HEK293 (cell line): ENCODE results near the gene CACNA1C.

Experiments used
- CTCF ChIA-PET: fragments of 350-600 bp; formaldehyde crosslinking; extraction: SDS; loops from one replicate; lab custom pipeline; 2021; ENCODE audit warnings: antibody characterized with exemption; lab: Yijun Ruan, JAX
- POLR2A ChIA-PET: fragments of 300-600 bp; formaldehyde crosslinking; extraction: SDS; loops from one replicate; lab custom pipeline; 2020; ENCODE audit warnings: antibody characterized with exemption, inconsistent platforms; lab: Yijun Ruan, JAX
- H3K27ac ChIP-seq: fragments of 200-500 bp; sonication (Bioruptor generic); 2 replicates; pipeline ENCODE4 v1.5.1; 2014; ENCODE audit warnings: low read depth, low read length, control low read depth, inconsistent platforms; ENCODE audit errors: extremely low read depth
- H3K36me3 ChIP-seq, 2 experiments: fragments of 200-500 bp in 1 of 2; sonication (Bioruptor generic) in 1 of 2; 1 replicate in 1 of 2; 2 replicates in 1 of 2; pipeline ENCODE4 v1.5.1; 2014 to 2017; ENCODE audit warnings: inconsistent platforms in 2 of 2, low read length in 2 of 2; ENCODE audit not compliant: control insufficient read depth in 2 of 2, insufficient read depth in 1 of 2
- H3K4me1 ChIP-seq: fragments of 200-500 bp; sonication (Bioruptor generic); 2 replicates; pipeline ENCODE4 v1.5.1; 2014; ENCODE audit warnings: mild to moderate bottlenecking, low read length, inconsistent platforms; ENCODE audit not compliant: control insufficient read depth, insufficient read depth
- H3K4me3 ChIP-seq: 2 replicates; pipeline ENCODE4 v1.5.1; 2011; ENCODE audit warnings: low read depth, mild to moderate bottlenecking, control low read depth, low read length, moderate library complexity
- H3K9me3 ChIP-seq: fragments of 200-500 bp; sonication (Bioruptor generic); 2 replicates; pipeline ENCODE4 v1.5.1; 2014; ENCODE audit warnings: low read depth, low read length, inconsistent platforms; ENCODE audit not compliant: control insufficient read depth, insufficient read depth
- GFI1B ChIP-seq: fragments of 450-650 bp; formaldehyde crosslinking; IDR thresholded peaks from 2 replicates; pipeline ENCODE4 v1.5.1; 2016; ENCODE audit warnings: missing biosample characterization, missing genetic modification characterization
- GLIS1 ChIP-seq: fragments of 450-650 bp; formaldehyde crosslinking; IDR thresholded peaks from 2 replicates; pipeline ENCODE4 v1.5.1; 2016; ENCODE audit warnings: missing biosample characterization, missing genetic modification characterization
- HIC1 ChIP-seq: fragments of 450-650 bp; formaldehyde crosslinking; IDR thresholded peaks from 2 replicates; pipeline ENCODE4 v1.5.1; 2016; ENCODE audit warnings: missing biosample characterization, missing genetic modification characterization
- KLF1 ChIP-seq: fragments of 450-650 bp; formaldehyde crosslinking; IDR thresholded peaks from 2 replicates; pipeline ENCODE4 v1.5.1; 2016; ENCODE audit warnings: missing biosample characterization, missing genetic modification characterization
- SALL2 ChIP-seq: fragments of 450-650 bp; formaldehyde crosslinking; IDR thresholded peaks from 2 replicates; pipeline ENCODE4 v1.5.0; 2017; ENCODE audit warnings: missing biosample characterization, mild to moderate bottlenecking, missing genetic modification characterization, borderline replicate concordance
- SCRT1 ChIP-seq: fragments of 450-650 bp; formaldehyde crosslinking; IDR thresholded peaks from 2 replicates; pipeline ENCODE4 v1.5.1; 2016; ENCODE audit warnings: missing biosample characterization, missing genetic modification characterization, borderline replicate concordance
- SCRT2 ChIP-seq: fragments of 450-650 bp; formaldehyde crosslinking; IDR thresholded peaks from 2 replicates; pipeline ENCODE4 v1.5.1; 2016; ENCODE audit warnings: missing biosample characterization, missing genetic modification characterization
- SP7 ChIP-seq: fragments of 450-650 bp; formaldehyde crosslinking; IDR thresholded peaks from 2 replicates; pipeline ENCODE4 v1.5.1; 2016; ENCODE audit warnings: missing biosample characterization, missing genetic modification characterization
- ZBTB6 ChIP-seq: fragments of 450-650 bp; formaldehyde crosslinking; IDR thresholded peaks from 2 replicates; pipeline ENCODE4 v1.5.1; 2017; ENCODE audit warnings: missing biosample characterization, missing genetic modification characterization
- ZBTB8A ChIP-seq: fragments of 450-650 bp; formaldehyde crosslinking; IDR thresholded peaks from 2 replicates; pipeline ENCODE4 v1.5.1; 2016; ENCODE audit warnings: missing biosample characterization, missing genetic modification characterization
- ZFP41 ChIP-seq: fragments of 450-650 bp; formaldehyde crosslinking; IDR thresholded peaks from 2 replicates; pipeline ENCODE4 v1.5.1; 2016; ENCODE audit warnings: missing biosample characterization, missing genetic modification characterization, borderline replicate concordance
- ZNF112 ChIP-seq: fragments of 450-650 bp; formaldehyde crosslinking; IDR thresholded peaks from 2 replicates; pipeline ENCODE4 v1.5.0; 2017; ENCODE audit warnings: missing biosample characterization, missing genetic modification characterization
- ZNF16 ChIP-seq: fragments of 450-650 bp; formaldehyde crosslinking; IDR thresholded peaks from 2 replicates; pipeline ENCODE4 v1.5.1; 2016; ENCODE audit warnings: low read depth, missing biosample characterization, missing genetic modification characterization
- ZNF184 ChIP-seq: fragments of 450-650 bp; IDR thresholded peaks from 2 replicates; pipeline ENCODE4 v1.5.1; 2018; ENCODE audit warnings: missing biosample characterization, mild to moderate bottlenecking, missing genetic modification characterization
- ZNF19 ChIP-seq: fragments of 450-650 bp; formaldehyde crosslinking; IDR thresholded peaks from 2 replicates; pipeline ENCODE4; 2016; ENCODE audit warnings: missing biosample characterization, missing genetic modification characterization, low read depth
- ZNF23 ChIP-seq: fragments of 450-650 bp; formaldehyde crosslinking; IDR thresholded peaks from 2 replicates; pipeline ENCODE4 v1.5.1; 2016; ENCODE audit warnings: missing biosample characterization, missing genetic modification characterization, borderline replicate concordance
- ZNF292 ChIP-seq: fragments of 450-650 bp; formaldehyde crosslinking; IDR thresholded peaks from 2 replicates; pipeline ENCODE4 v1.5.1; 2016; ENCODE audit warnings: low read depth, missing biosample characterization, missing genetic modification characterization, borderline replicate concordance
- ZNF350 ChIP-seq: fragments of 450-650 bp; formaldehyde crosslinking; IDR thresholded peaks from 2 replicates; pipeline ENCODE4 v1.5.0; 2017; ENCODE audit warnings: missing biosample characterization, mild to moderate bottlenecking, missing genetic modification characterization
- ZNF394 ChIP-seq: fragments of 450-650 bp; formaldehyde crosslinking; IDR thresholded peaks from 2 replicates; pipeline ENCODE4 v1.5.1; 2016; ENCODE audit warnings: missing biosample characterization, missing genetic modification characterization, mild to moderate bottlenecking, moderate library complexity, borderline replicate concordance
- ZNF404 ChIP-seq: fragments of 450-650 bp; formaldehyde crosslinking; IDR thresholded peaks from 2 replicates; pipeline ENCODE4 v1.5.1; 2017; ENCODE audit warnings: missing biosample characterization, missing genetic modification characterization
- ZNF449 ChIP-seq: fragments of 450-650 bp; formaldehyde crosslinking; IDR thresholded peaks from 2 replicates; pipeline ENCODE4 v1.5.1; 2017; ENCODE audit warnings: missing biosample characterization, mild to moderate bottlenecking, missing genetic modification characterization, moderate library complexity
- ZNF560 ChIP-seq: fragments of 450-650 bp; formaldehyde crosslinking; IDR thresholded peaks from 2 replicates; pipeline ENCODE4 v1.5.1; 2017; ENCODE audit warnings: missing biosample characterization, missing genetic modification characterization, borderline replicate concordance
- ZNF830 ChIP-seq: fragments of 450-650 bp; IDR thresholded peaks from 2 replicates; pipeline ENCODE4 v1.5.0; 2018; ENCODE audit warnings: missing biosample characterization, missing genetic modification characterization, low read depth, mild to moderate bottlenecking, moderate library complexity
- TF ChIP-seq, protein P1 (sequence below): fragments of 450-650 bp; IDR thresholded peaks from 2 replicates; pipeline ENCODE4 v1.5.1; 2018; ENCODE audit warnings: missing biosample characterization, mild to moderate bottlenecking, missing genetic modification characterization

The CACNA1C gene

DNA sequence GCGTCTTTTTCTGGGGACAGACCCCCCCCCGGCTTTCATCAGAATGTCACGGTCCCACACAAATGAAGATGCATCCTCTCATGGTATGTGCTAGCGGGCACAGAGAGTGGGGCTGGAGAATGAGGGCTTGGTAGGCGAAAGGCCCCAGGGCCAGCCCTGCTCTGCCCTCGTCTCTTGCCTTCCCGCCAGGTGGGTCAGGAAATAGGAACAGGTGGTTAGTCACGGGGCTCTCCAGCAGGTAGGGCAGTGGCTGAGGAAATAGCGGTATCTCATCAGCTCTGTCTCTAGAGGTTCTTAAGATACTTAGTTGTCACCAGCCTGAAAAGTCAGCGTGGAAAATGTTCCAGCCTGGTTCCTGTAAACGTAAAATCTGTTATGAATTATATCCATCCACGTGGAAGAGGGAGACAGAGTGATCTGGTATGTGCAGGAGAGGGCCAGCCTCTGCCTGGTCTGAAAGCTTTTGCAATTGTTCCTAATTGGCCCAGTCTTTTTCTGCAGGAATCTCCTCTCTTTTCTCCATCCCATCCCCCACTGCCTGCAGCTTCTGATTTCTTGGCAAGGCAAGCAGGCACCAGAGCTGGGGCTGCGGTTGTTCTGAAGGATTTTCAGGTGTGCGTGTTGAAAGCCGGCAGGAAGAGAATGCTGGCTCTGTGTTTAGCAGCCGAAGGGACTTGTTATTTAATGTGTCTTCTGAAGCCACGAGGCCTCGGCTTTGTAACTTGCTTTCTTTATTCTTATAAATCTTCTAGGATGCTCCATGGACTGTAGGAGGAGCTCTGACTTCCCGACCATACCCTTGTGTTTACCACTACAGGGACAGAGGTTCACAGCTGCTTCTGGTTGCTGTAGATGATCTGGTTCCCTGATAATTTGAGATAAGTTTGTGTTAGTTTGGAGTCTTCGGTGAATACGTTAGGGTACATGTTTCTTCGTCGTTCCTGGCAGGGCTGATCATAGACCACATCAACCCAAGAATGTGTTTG lies 131.1 kb downstream of the CACNA1C start (continued):
- TF ChIP-seq ZNF350 (tag by site-specific recombination), result no peak

- H3K36me3 ChIP-seq, result no peaks in the 10 kb centered on the region
- H3K4me1 ChIP-seq, result no peaks in the 10 kb centered on the region
- CTCF ChIA-PET, result no interaction called here
- no peak overlapping the region for H3K4me3 ChIP-seq
- TF ChIP-seq SCRT2 (tag by site-specific recombination), result no peak
- no peak for TF ChIP-seq SALL2 (tag by site-specific recombination)
- TF ChIP-seq ZBTB8A (tag by site-specific recombination), result no peak
- no peak for TF ChIP-seq SP7 (tag by site-specific recombination)
- TF ChIP-seq ZNF394 (tag by site-specific recombination), result no peak
- TF ChIP-seq ZNF830 (tag by site-specific recombination), result no peak
- TF ChIP-seq GLIS1 (tag by site-specific recombination), result no peak
- no peak for TF ChIP-seq ZNF23 (tag by site-specific recombination)
- no peak for TF ChIP-seq ZBTB6 (tag by site-specific recombination)
- POLR2A ChIA-PET, result no interaction called here
- H3K27ac ChIP-seq, result no peak overlapping the region
- no peaks in the 10 kb centered on the region for H3K9me3 ChIP-seq
These were observed 133.1 kb downstream of the CACNA1C start for GRCh38 chr12:2185751-2186341.

DNA sequence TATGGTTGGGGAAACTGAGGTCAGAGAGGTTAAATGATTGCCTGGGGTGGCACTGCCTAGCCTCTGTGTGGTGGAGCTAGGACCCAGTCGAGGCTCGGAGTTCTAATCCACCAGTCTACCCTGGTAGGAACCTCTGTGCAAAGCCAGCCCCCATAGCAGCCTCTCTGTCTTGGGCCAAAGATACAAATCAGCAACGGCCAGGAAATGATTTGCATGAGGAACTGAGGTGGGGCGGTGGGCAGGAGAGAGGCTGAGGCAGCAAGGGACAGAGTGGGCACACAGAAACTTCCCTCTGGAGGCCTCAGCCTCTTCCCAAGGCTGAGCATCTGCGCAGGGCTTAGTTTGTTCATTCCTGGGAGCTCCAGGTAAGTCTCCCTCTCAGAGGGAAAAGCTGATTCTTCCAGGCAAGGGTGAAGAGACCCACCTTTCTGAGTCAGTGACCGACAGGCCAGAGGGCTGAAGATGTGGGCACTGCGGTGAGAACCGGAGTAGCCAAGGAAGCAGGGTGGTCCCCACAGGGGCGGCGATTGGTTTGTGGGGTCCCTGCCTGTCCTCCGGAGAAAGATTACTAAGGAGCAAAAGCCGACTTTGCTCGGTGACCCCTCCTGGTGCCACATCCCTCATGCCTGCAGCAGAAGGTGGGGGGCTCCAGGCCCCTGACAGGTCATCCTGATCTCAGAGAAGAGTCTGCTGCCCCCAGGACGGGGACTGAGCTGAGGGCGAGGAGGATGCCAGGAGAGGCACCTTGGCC lies 134.6 kb downstream of the CACNA1C start:
- no peaks in the 10 kb centered on the region for H3K36me3 ChIP-seq
- ChIA-PET CTCF (interaction anchor here (0.6 kb wide), 1 partner anchor 11 kb away, joined by 3 read pairs; no protein-coding TSS in a partner anchor), POLR2A (no interaction called here)
- H3K4me1 ChIP-seq, result no peaks in the 10 kb centered on the region
- H3K27ac ChIP-seq, result no peak overlapping the region
- H3K4me3 ChIP-seq, result no peak overlapping the region
- H3K9me3 ChIP-seq, result no peaks in the 10 kb centered on the region
- TF ChIP-seq ZNF19 (no peak), ZNF404 (tag by site-specific recombination) (no peak), ZNF112 (no peak), ZNF184 (tag by site-specific recombination) (no peak), KLF1 (tag by site-specific recombination) (no peak), HIC1 (tag by site-specific recombination) (no peak), ZFP41 (tag by site-specific recombination) (no peak), ZNF449 (tag by site-specific recombination) (no peak), ZNF350 (tag by site-specific recombination) (no peak), ZNF560 (tag by site-specific recombination) (no peak), SCRT1 (tag by site-specific recombination) (no peak), ZNF292 (tag by site-specific recombination) (no peak), ZNF16 (no peak), ZBTB8A (tag by site-specific recombination) (no peak), GFI1B (tag by site-specific recombination) (no peak)
- TF ChIP-seq, protein P1, sequence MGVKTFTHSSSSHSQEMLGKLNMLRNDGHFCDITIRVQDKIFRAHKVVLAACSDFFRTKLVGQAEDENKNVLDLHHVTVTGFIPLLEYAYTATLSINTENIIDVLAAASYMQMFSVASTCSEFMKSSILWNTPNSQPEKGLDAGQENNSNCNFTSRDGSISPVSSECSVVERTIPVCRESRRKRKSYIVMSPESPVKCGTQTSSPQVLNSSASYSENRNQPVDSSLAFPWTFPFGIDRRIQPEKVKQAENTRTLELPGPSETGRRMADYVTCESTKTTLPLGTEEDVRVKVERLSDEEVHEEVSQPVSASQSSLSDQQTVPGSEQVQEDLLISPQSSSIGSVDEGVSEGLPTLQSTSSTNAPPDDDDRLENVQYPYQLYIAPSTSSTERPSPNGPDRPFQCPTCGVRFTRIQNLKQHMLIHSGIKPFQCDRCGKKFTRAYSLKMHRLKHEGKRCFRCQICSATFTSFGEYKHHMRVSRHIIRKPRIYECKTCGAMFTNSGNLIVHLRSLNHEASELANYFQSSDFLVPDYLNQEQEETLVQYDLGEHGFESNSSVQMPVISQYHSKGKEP (tag by site-specific recombination), result no peak
